Stimulated activated CD8-positive, alpha-beta memory T cell treated with anti-CD3 and anti-CD28 coated beads, Interleukin-7, amount 100 ng/mL, for 24 hours (primary cell): ENCODE measurements around the gene CFAP65.
A peak's percentile ranks its signal among the peaks of the same experiment; 100 is the strongest.

Experiments
- DNase-seq: peaks from one replicate; pipeline ENCODE4 v3.0.0-alpha.2; 2020; ENCODE audit warnings: low read depth

Gene CFAP65

GRCh38 chr2:218990612-218991011 lies 50.7 kb downstream of the CFAP65 start:
- DNase-seq, result no peak

GRCh38 chr2:218990052-218990451 lies 51.3 kb downstream of the CFAP65 start:
- no peak for DNase-seq

GRCh38 chr2:218988650-218989049 lies 52.7 kb downstream of the CFAP65 start:
- no peak for DNase-seq

- DNase-seq, result no peak
Observed at GRCh38 chr2:218988164-218988563, 53.2 kb downstream of the CFAP65 start.

- DNase-seq, result no peak
Observed at GRCh38 chr2:218986148-218986761, 55.1 kb downstream of the CFAP65 start.

- no peak for DNase-seq
Observed at GRCh38 chr2:218985325-218986091, 55.8 kb downstream of the CFAP65 start.

GRCh38 chr2:218985021-218985324 lies 56.3 kb downstream of the CFAP65 start, which contains the start of gene FEV:
Gene FEV, minus strand, starts transcription at chr2:218985184. Its CDS starts 109 bp downstream, at chr2:218985075.
- DNase-seq, result no peak

GRCh38 chr2:218984239-218985020 lies 56.9 kb downstream of the CFAP65 start:
- DNase-seq, result no peak

GRCh38 chr2:218983934-218984238 lies 57.4 kb downstream of the CFAP65 start:
- DNase-seq, result no peak

GRCh38 chr2:218983263-218983933 lies 57.9 kb downstream of the CFAP65 start:
- no peak for DNase-seq

GRCh38 chr2:218982586-218983262 lies 58.6 kb downstream of the CFAP65 start:
- no peak for DNase-seq

GRCh38 chr2:218981881-218982585 lies 59.3 kb downstream of the CFAP65 start:
- DNase-seq, result no peak

- no peak for DNase-seq
Observed at GRCh38 chr2:218981390-218981880, 59.9 kb downstream of the CFAP65 start.

- no peak for DNase-seq
Observed at GRCh38 chr2:218980735-218981389, 60.5 kb downstream of the CFAP65 start.

GRCh38 chr2:218979846-218980734 lies 61.2 kb downstream of the CFAP65 start:
- DNase-seq, result peak; percentile 73

GRCh38 chr2:218975060-218975777 lies 66.1 kb downstream of the CFAP65 start:
- DNase-seq, result no peak

- no peak for DNase-seq
Observed at GRCh38 chr2:218970894-218971293, 70.4 kb downstream of the CFAP65 start.

GRCh38 chr2:218964041-218964771 lies 77.1 kb downstream of the CFAP65 start:
- no peak for DNase-seq
